AG04449 (cell line): Measurements from ENCODE around the gene HOXB5.

Source experiments
- CTCF ChIA-PET: fragments of 350-600 bp; formaldehyde crosslinking; extraction: SDS; loops from one replicate; lab custom pipeline; 2021; ENCODE audit warnings: antibody characterized with exemption; lab: Yijun Ruan, JAX
- POLR2A ChIA-PET: fragments of 400-600, 350-600 bp; formaldehyde crosslinking; extraction: SDS; loops from one replicate; lab custom pipeline; 2020; ENCODE audit warnings: antibody characterized with exemption, inconsistent platforms; lab: Yijun Ruan, JAX
- DNase-seq: peaks from one replicate; pipeline ENCODE4 v3.0.0-alpha.2; 2010; ENCODE audit warnings: low read depth, low spot score
- H3K4me3 ChIP-seq: 2 replicates; pipeline ENCODE4 v1.5.1; 2011; ENCODE audit warnings: low read depth, mild to moderate bottlenecking, control low read depth, low read length
- TF ChIP-seq, protein P1 (sequence below): IDR thresholded peaks from one replicate; pipeline ENCODE4 v1.5.1; 2011; ENCODE audit warnings: mild to moderate bottlenecking, moderate library complexity, low read length, control low read depth, inconsistent platforms; ENCODE audit not compliant: insufficient read depth; ENCODE audit errors: missing control alignments

Gene HOXB5

GRCh38 chr17:48600244-48601098 lies 6.9 kb upstream of the HOXB5 start:
- no peak for DNase-seq
- POLR2A ChIA-PET: interaction anchor here (0.6 kb wide), 2 partner anchors 37 to 41 kb away, joined by 3 to 4 read pairs; no protein-coding TSS in a partner anchor
- TF ChIP-seq, protein P1, sequence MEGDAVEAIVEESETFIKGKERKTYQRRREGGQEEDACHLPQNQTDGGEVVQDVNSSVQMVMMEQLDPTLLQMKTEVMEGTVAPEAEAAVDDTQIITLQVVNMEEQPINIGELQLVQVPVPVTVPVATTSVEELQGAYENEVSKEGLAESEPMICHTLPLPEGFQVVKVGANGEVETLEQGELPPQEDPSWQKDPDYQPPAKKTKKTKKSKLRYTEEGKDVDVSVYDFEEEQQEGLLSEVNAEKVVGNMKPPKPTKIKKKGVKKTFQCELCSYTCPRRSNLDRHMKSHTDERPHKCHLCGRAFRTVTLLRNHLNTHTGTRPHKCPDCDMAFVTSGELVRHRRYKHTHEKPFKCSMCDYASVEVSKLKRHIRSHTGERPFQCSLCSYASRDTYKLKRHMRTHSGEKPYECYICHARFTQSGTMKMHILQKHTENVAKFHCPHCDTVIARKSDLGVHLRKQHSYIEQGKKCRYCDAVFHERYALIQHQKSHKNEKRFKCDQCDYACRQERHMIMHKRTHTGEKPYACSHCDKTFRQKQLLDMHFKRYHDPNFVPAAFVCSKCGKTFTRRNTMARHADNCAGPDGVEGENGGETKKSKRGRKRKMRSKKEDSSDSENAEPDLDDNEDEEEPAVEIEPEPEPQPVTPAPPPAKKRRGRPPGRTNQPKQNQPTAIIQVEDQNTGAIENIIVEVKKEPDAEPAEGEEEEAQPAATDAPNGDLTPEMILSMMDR: no peak
- peak overlapping the region; percentile 68 for H3K4me3 ChIP-seq
- CTCF ChIA-PET: interaction anchor here (0.7 to 2.3 kb wide), 8 partner anchors 9 to 266 kb away, joined by 3 to 14 read pairs (median 4); no protein-coding TSS in a partner anchor

DNA sequence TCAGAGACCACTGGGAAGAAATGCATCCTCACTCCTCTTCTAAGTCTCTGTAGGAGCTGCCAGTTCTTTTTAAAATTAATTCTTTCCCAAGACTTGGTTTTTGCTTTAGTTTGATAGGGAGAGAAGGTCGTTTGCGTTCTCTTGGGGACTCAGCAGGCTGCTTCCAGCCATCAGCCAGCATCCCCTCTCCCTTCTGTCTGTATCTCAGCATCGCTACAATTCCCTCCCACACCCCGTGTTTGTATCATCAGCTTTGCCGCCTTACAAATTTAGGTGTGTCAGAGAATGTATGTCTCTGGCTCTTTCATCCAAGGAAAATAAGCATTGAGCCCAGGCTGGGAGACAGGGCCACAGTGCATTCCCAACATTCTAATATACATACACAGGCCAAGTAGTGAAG lies 5.8 kb upstream of the HOXB5 start:
- TF ChIP-seq, protein P1: no peak
- CTCF ChIA-PET: interaction anchor here (1.3 to 2.2 kb wide), 6 partner anchors 9 to 265 kb away, joined by 3 to 7 read pairs (median 5); no protein-coding TSS in a partner anchor
- POLR2A ChIA-PET: no interaction called here
- H3K4me3 ChIP-seq: peak overlapping the region; percentile 13
- no peak for DNase-seq

- POLR2A ChIA-PET: interaction anchor here (0.8 to 1.3 kb wide), 5 partner anchors 10 to 47 kb away, joined by 3 to 6 read pairs (median 4); no protein-coding TSS in a partner anchor
- H3K4me3 ChIP-seq: peak overlapping the region; percentile 76
- TF ChIP-seq, protein P1: no peak
- CTCF ChIA-PET: interaction anchor here (0.6 to 2.2 kb wide), 9 partner anchors 7 to 340 kb away, joined by 3 to 8 read pairs (median 5); no protein-coding TSS in a partner anchor
- no peak for DNase-seq
These were observed 5.2 kb upstream of the HOXB5 start for GRCh38 chr17:48598736-48599135.

GRCh38 chr17:48597778-48598631 lies 4.4 kb upstream of the HOXB5 start:
- ChIA-PET POLR2A (interaction anchor here (0.8 to 1.3 kb wide), 5 partner anchors 10 to 46 kb away, joined by 3 to 6 read pairs (median 4); no protein-coding TSS in a partner anchor), CTCF (interaction anchor here (0.6 to 2.2 kb wide), 7 partner anchors 8 to 339 kb away, joined by 3 to 8 read pairs (median 5); no protein-coding TSS in a partner anchor)
- TF ChIP-seq, protein P1: no peak
- no peak for DNase-seq
- H3K4me3 ChIP-seq: peak overlapping the region; percentile 76

GRCh38 chr17:48597528-48597777 lies 3.9 kb upstream of the HOXB5 start:
- POLR2A ChIA-PET: interaction anchor here (1.0 to 1.7 kb wide), 6 partner anchors 10 to 245 kb away, joined by 3 to 12 read pairs (median 4); no protein-coding TSS in a partner anchor
- no peak for DNase-seq
- TF ChIP-seq, protein P1: no peak
- H3K4me3 ChIP-seq: peak overlapping the region; percentile 76
- CTCF ChIA-PET: interaction anchor here (0.9 to 2.2 kb wide), 5 partner anchors 12 to 338 kb away, joined by 3 to 8 read pairs (median 6); no protein-coding TSS in a partner anchor
